Left lung (tissue), 10 donors: Measurements from ENCODE around the gene CLDN9. TPM values are rescaled to one million over a fixed set of nuclear protein-coding genes. Genes with fewer than 3 reads are reported as not detected.
A peak's percentile ranks its signal among the peaks of the same experiment; 100 is the strongest.
"Not testable (repeated sequence)": the region's sequence is repeated elsewhere in the genome, so short reads cannot be mapped to it uniquely, and the experiment has no call there.

ENCODE experiments used
- ATAC-seq: fragments of 200-7000 bp; cut with Tn5 transposase; one replicate; pipeline ENCODE4 v1.9.1; 2020; ENCODE audit warnings: moderate library complexity
- DNase-seq, 4 donors: peaks; one replicate each; pipeline ENCODE4 v3.0.0-alpha.2; 2013 to 2020
- H3K27ac ChIP-seq, 2 donors: fragments of 200-600 bp; sonication (generic) in 1 of 2; one replicate each; pipeline versions ENCODE4 v1.5.0 to v1.8.0; 2020 to 2021
- H3K27me3 ChIP-seq, 2 donors: fragments of 200-600 bp; sonication (generic) in 1 of 2; one replicate each; pipeline versions ENCODE4 v1.5.0 to v1.8.0; 2020 to 2021
- H3K36me3 ChIP-seq, 2 donors: fragments of 200-600 bp; sonication (generic) in 1 of 2; one replicate each; pipeline versions ENCODE4 v1.5.0 to v1.8.0; 2020 to 2021
- H3K4me1 ChIP-seq, 2 donors: fragments of 200-600 bp; one replicate each; pipeline ENCODE4 v1.8.0; 2021
- H3K4me3 ChIP-seq, 2 donors: fragments of 200-600 bp; sonication (generic) in 1 of 2; one replicate each; pipeline versions ENCODE4 v1.5.0 to v1.8.0; 2020 to 2021; ENCODE audit warnings: mild to moderate bottlenecking in 1 of 2
- H3K9me3 ChIP-seq, 2 donors: fragments of 200-600 bp; sonication (generic) in 1 of 2; one replicate each; pipeline versions ENCODE4 v1.5.0 to v1.8.0; 2020 to 2021
- intact Hi-C, 2 donors: fragments of 100-400 bp; cut with DNase I; formaldehyde crosslinking; loops; one replicate each; pipeline versions ENCODE4 v1.11.2 to v1.14.2; 2022
- polyA plus RNA-seq, 6 donors: library from polyadenylated mRNA; unstranded; fragments of 120-200 nt; gene quantifications; one replicate each; pipeline ENCODE4 v1.2.1, GENCODE V29; 2013; ENCODE audit not compliant: insufficient read length in 6 of 6
- total RNA-seq, 2 donors: library from RNA; stranded (reverse); fragmentation: NEBNext Ultra II Directional; extraction: Animal tissue kit (Norgen Biotek cat#: 25700); gene quantifications; one replicate each; pipeline ENCODE4 v1.2.1, GENCODE V29; 2021
- TF ChIP-seq, protein P1 (sequence below), 2 donors: fragments of 200-600 bp; sonication (generic) in 1 of 2; IDR thresholded peaks; one replicate each; pipeline versions ENCODE4 v1.5.0 to v1.8.0; 2021; ENCODE audit warnings: antibody characterized with exemption in 2 of 2
- donor health status: DM: no; HTN: yes; CAD: no.
- donor health status: DM: no; HTN: no; CAD: no.

CLDN9 gene
- total and polyA plus RNA-seq, 8 donors, result 0.85 to 6.5 (median 5.8) TPM

DNA sequence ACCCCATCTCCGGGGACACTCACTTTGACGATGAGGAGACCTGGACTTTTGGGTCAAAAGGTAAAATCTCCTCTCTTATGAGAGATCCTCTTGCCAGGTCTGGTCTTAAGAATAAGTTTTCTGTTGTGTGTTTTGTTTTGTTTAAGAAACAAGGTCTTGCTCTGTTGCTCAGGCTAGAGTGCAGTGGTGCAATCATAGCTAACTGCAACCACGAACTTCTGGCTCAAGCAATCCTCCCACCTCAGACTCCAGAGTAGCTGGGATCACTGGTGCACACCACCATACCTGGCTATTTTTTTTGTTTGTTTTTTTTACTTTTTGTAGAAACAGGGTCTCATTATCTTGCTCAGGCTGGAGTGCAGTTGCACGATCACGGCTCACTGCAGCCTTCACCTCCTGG, 37.8 kb downstream of the CLDN9 start:
- Histone ChIP-seq H3K27ac (peak overlapping the region in 1 of 2 donors; percentile 86), H3K27me3 (peaks cover 35 to 49% of the 10 kb centered on the region in 2 donors), H3K4me1 (peaks cover 12 to 66% of the 10 kb centered on the region in 2 donors), H3K4me3 (peak overlapping the region in 1 of 2 donors; percentile 3), H3K9me3 (no peaks in the 10 kb centered on the region), H3K36me3 (no peaks in the 10 kb centered on the region)
- ATAC-seq (no peak), DNase-seq (no peak)
- intact Hi-C loops, result no loop called here
- TF ChIP-seq, protein P1, sequence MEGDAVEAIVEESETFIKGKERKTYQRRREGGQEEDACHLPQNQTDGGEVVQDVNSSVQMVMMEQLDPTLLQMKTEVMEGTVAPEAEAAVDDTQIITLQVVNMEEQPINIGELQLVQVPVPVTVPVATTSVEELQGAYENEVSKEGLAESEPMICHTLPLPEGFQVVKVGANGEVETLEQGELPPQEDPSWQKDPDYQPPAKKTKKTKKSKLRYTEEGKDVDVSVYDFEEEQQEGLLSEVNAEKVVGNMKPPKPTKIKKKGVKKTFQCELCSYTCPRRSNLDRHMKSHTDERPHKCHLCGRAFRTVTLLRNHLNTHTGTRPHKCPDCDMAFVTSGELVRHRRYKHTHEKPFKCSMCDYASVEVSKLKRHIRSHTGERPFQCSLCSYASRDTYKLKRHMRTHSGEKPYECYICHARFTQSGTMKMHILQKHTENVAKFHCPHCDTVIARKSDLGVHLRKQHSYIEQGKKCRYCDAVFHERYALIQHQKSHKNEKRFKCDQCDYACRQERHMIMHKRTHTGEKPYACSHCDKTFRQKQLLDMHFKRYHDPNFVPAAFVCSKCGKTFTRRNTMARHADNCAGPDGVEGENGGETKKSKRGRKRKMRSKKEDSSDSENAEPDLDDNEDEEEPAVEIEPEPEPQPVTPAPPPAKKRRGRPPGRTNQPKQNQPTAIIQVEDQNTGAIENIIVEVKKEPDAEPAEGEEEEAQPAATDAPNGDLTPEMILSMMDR (IDR thresholded peaks at IDR 0.05), result no peak

DNA sequence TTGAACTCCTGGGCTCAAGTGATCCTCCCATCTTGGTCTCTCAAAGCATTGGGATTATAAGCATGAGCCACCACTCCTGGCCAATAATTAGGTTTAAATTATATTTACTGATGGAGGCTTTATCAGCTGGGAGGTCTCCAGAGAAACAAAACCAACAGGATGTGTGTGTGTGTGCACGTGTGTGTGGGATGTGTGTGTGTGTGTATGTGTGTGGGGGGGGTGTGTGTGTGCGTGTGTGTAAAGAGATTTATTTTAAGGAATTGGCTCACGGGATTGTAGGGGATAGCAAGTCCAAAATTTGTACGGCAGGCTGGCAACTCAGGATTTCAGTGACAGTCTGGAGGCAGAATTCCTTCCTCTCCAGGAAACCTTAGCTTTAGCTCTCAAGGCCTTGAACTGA, 38.3 kb downstream of the CLDN9 start:
- H3K27ac ChIP-seq, result peak overlapping the region in 1 of 2 donors; percentile 86

DNA sequence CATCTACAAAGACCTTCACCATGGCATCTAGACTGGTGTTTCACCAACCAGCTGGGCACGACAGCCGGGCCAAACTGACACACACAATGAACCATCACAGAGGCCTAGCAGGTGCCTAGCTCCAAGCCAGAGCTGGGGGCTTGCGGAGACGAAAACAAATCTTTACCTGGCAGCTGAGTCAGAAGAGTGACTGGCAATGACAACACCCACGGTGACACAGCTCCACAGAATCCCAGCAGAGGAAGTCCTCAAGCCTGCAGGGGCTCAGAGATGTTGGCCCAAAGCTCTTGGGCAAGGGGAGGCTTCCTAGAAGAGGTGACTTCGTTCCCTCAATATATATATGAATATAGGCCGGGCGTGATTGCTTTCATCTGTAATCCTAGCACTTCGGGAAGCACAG, 38.8 kb downstream of the CLDN9 start:
- no peak for ATAC-seq
- DNase-seq, result no peak
- intact Hi-C loops, result no loop called here
- Histone ChIP-seq H3K9me3 (no peaks in the 10 kb centered on the region), H3K4me1 (peaks cover 2 to 64% of the 10 kb centered on the region in 2 donors), H3K27me3 (peaks cover 25 to 39% of the 10 kb centered on the region in 2 donors), H3K4me3 (no peak overlapping the region), H3K27ac (peak overlapping the region in 1 of 2 donors; percentile 86), H3K36me3 (no peaks in the 10 kb centered on the region)
- TF ChIP-seq, protein P1 (IDR thresholded peaks at IDR 0.05), result no peak

More for the DNA sequence above, 38.3 kb downstream of the CLDN9 start:
- no peak for ATAC-seq
- Histone ChIP-seq H3K27me3 (peaks cover 30 to 44% of the 10 kb centered on the region in 2 donors), H3K9me3 (no peaks in the 10 kb centered on the region), H3K36me3 (no peaks in the 10 kb centered on the region), H3K4me1 (peaks cover 7 to 64% of the 10 kb centered on the region in 2 donors), H3K4me3 (peak overlapping the region in 1 of 2 donors; percentile 3)
- no peak for DNase-seq
- intact Hi-C loops, result no loop called here
- TF ChIP-seq, protein P1 (IDR thresholded peaks at IDR 0.05), result no peak

DNA sequence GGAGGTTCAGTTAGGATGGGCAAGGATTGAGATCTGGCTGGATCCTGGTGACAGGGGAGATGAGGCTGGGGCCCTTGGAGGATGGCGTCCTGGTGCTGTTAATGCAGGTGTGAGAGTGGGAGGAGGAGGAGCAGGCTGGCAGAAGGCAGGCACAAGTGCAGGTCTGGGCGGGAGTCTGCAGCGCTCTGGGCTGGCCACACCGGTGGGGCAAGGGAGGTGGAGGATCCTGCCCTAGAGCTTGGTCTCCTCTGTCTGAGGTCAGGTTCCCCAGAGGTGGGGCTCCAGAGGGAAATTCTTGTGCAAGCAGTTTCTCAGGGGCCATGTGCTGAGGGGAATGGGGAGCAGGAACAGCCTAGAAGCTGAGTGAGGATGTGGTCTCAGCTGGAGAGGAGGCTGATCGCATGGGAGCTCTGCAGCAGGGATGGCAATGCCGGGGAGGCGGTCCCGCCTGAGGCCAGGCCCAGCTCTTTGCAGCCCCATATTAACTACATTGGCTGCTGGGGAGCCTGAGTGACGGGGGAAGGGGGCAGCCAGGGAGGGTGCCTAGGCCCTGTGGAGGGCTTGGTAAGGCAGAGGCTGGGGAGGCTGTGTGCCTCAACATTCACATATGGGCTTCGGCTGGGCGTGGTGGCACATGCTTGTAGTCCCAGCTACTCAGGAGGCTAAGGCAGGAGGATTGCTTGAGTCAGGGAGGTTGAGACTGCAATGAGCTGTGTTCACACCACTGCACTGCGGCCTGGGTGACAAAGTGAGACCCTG, 40.0 kb downstream of the CLDN9 start:
- DNase-seq, H3K4me3 ChIP-seq, H3K9me3 ChIP-seq, H3K36me3 ChIP-seq, intact Hi-C loops, ATAC-seq: not testable (repeated sequence)
- Histone ChIP-seq H3K27ac (peak overlapping the region in 1 of 2 donors; percentile 86), H3K27me3 (peaks cover 14 to 27% of the 10 kb centered on the region in 2 donors), H3K4me1 (peaks cover 0 to 71% of the 10 kb centered on the region in 2 donors)

DNA sequence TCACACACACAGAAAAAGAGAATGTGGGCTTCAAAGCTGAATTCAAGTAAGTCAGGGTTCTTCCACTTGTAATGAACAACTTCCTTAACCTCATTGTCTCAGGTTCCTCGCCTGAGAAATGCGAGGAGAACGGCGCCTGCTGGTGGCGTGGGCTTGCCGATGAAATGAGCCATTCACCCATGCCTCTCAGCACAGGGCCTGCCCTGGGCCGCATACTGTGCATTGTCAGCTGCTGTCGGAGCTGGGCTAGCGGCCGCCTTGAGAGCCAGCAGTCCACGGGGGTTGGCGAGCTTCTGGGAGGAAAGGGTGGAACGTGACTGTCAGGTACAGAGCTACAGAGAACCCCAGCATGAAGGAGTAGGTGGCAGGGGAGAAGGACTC, 40.6 kb downstream of the CLDN9 start:
- H3K4me3 ChIP-seq, DNase-seq, H3K36me3 ChIP-seq, H3K9me3 ChIP-seq, ATAC-seq, intact Hi-C loops: not testable (repeated sequence)
- Histone ChIP-seq H3K27me3 (peaks cover 14 to 21% of the 10 kb centered on the region in 2 donors), H3K27ac (peak overlapping the region in 1 of 2 donors; percentile 86), H3K4me1 (peaks cover 6 to 72% of the 10 kb centered on the region in 2 donors)

DNA sequence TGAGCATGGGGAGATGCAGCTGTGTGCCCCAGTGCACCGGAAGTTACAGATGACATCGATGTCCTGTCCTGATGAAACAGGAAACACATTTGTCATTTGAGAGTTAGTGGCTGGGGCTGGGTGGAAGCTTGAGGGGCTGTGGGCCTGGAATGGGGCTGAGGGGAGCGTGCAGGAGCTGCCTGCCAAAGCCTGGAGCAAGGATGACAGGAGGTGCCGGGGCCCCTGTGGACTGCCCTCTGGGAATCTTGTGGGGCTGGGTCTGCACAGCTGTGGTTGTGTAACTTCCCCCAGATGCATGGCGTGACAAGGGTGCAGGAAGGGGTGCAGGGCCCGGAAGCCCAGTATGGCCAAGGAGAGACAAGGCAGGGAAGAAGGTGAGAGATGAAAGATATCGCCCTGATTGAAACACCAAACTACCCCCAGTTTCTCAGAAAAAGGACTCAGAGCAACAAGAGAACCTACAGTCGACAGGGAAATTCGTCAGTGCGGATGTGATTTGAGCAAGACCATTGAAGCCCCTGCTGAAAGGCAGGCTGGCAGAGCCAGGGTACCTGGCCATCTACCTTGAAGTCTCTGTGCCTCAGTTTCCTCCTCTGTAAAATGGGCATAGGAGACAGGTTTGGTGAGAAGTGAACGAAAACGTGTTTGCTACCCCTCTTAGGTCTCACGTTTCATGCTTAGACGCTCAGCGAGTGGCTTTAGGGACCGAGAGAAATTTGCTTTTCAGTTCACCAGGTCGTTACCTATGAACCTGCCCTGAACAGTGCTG, 42.4 kb downstream of the CLDN9 start:
- DNase-seq (no peak), ATAC-seq (no peak)
- Histone ChIP-seq H3K27me3 (peaks cover 0 to 3% of the 10 kb centered on the region in 2 donors), H3K4me1 (peaks cover 12 to 74% of the 10 kb centered on the region in 2 donors), H3K9me3 (no peaks in the 10 kb centered on the region), H3K4me3 (peak overlapping the region in 1 of 2 donors; percentile 13), H3K27ac (peak overlapping the region in 1 of 2 donors; percentile 82), H3K36me3 (peaks cover 0 to 6% of the 10 kb centered on the region in 2 donors)
- intact Hi-C loops, result no loop called here
- TF ChIP-seq, protein P1 (IDR thresholded peaks at IDR 0.05), result no peak

DNA sequence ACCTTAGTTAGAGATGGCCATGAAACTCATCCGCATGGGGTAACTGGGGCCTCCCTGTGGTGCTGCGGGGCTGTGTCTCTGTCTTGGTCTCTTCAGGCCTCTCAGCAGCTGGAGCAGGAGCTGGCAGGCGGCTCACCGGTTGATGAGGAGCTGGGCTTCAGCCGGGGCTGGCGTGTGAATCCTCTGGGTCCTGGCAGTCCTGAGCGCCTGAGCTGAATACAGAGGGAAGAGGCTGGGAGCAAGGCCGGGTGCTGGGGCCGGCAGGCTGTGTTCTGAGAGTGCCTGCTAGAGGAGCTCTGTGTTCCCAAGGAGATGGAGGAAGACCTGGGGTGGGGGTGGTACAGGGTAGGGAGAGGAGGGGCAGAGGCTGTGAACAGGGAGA, 43.0 kb downstream of the CLDN9 start:
- H3K27me3 ChIP-seq, H3K9me3 ChIP-seq, intact Hi-C loops, DNase-seq, ATAC-seq, H3K36me3 ChIP-seq, H3K4me3 ChIP-seq: not testable (repeated sequence)
- Histone ChIP-seq H3K27ac (peak overlapping the region in 1 of 2 donors; percentile 82), H3K4me1 (peaks cover 12 to 71% of the 10 kb centered on the region in 2 donors)
